K562 (cell line): ENCODE data around the gene UNC50. TPM values are rescaled to one million over a fixed set of nuclear protein-coding genes. Genes with fewer than 3 reads are reported as not detected.
A peak's percentile ranks its signal among the peaks of the same experiment; 100 is the strongest.

ENCODE experiments used
- ARHGAP35 ChIP-seq: fragments of 450-650 bp; IDR thresholded peaks from 2 replicates; pipeline ENCODE4 v1.6.1; 2018; ENCODE audit not compliant: partially characterized antibody
- CBX8 ChIP-seq: fragments of 200-600 bp; sonication (generic); IDR thresholded peaks from 2 replicates; pipeline ENCODE4 v1.6.1; 2012; ENCODE audit warnings: borderline replicate concordance, mixed run types, low read depth, mild to moderate bottlenecking, moderate library complexity, mixed read lengths, low read length, control low read depth, inconsistent platforms; ENCODE audit not compliant: poor library complexity, severe bottlenecking; ENCODE audit errors: extremely low read depth
- ILK ChIP-seq: fragments of 450-650 bp; IDR thresholded peaks from 2 replicates; pipeline ENCODE4 v1.6.1; 2016; ENCODE audit warnings: missing genetic modification characterization, low read depth, mild to moderate bottlenecking, missing compliant biosample characterization, moderate library complexity, borderline replicate concordance
- KAT7 ChIP-seq: sonication (generic); formaldehyde crosslinking; IDR thresholded peaks from 2 replicates; pipeline ENCODE4 v1.8.0; 2022; ENCODE audit warnings: missing genetic modification reagents, mild to moderate bottlenecking, borderline replicate concordance
- PHF8 ChIP-seq: fragments of 200-600 bp; sonication (generic); IDR thresholded peaks from 2 replicates; pipeline ENCODE4 v1.6.1; 2012; ENCODE audit warnings: mixed run types, mild to moderate bottlenecking, inconsistent platforms, low read length, moderate library complexity, borderline replicate concordance
- POLR2H ChIP-seq: IDR thresholded peaks from 2 replicates; pipeline ENCODE4 v1.6.1; 2016; ENCODE audit warnings: missing genetic modification characterization, low read depth, mild to moderate bottlenecking, control low read depth, missing compliant biosample characterization, moderate library complexity
- RBM22 ChIP-seq: fragments of 200-400 bp; formaldehyde crosslinking; IDR thresholded peaks from 2 replicates; pipeline ENCODE4 v1.6.1; 2018; ENCODE audit warnings: low read length, low read depth; ENCODE audit not compliant: poor library complexity, severe bottlenecking
- SIX5 ChIP-seq, 2 experiments: IDR thresholded peaks; 2 replicates each; pipeline ENCODE4 v1.6.1; 2011; ENCODE audit warnings: low read length in 2 of 2, borderline replicate concordance in 1 of 2, low read depth in 1 of 2, mild to moderate bottlenecking in 1 of 2, moderate library complexity in 1 of 2; ENCODE audit not compliant: insufficient read depth in 1 of 2
- SOX6 ChIP-seq: fragments of 450-650 bp; IDR thresholded peaks from 2 replicates; pipeline ENCODE4 v1.6.1; 2014; ENCODE audit warnings: mild to moderate bottlenecking
- TRIM24 ChIP-seq, 2 experiments: fragments of 450-650 bp; IDR thresholded peaks; 2 replicates each; pipeline ENCODE4 v1.6.1; 2016
- ZBTB7A ChIP-seq: IDR thresholded peaks from 2 replicates; pipeline ENCODE4 v1.6.1; 2011; ENCODE audit warnings: low read depth, mild to moderate bottlenecking, low read length, moderate library complexity, borderline replicate concordance; ENCODE audit not compliant: control insufficient read depth
- ZNF146 ChIP-seq: IDR thresholded peaks from one replicate; pipeline ENCODE4 v1.6.1; 2018; ENCODE audit warnings: missing compliant biosample characterization; ENCODE audit not compliant: unreplicated experiment
- ZNF695 ChIP-seq: fragments of 450-650 bp; formaldehyde crosslinking; IDR thresholded peaks from 2 replicates; pipeline ENCODE4 v1.4.0; 2020; ENCODE audit warnings: mild to moderate bottlenecking, moderate library complexity
- ZNF79 ChIP-seq: fragments of 250-450 bp; sonication (Bioruptor Pico); IDR thresholded peaks from 2 replicates; pipeline ENCODE4 v1.4.0; 2020; ENCODE audit warnings: low read depth, mild to moderate bottlenecking, moderate library complexity
- polyA plus RNA-seq, 8 experiments: library from polyadenylated mRNA; depleted of rRNA in 4 of 8; stranded (reverse) in 5 of 8; unstranded in 3 of 8; fragments of >200 nt; fragmentation: Nextera tagmentation in 2 of 8; fragmentation: Illumina TruSeq in 1 of 8; extraction: Ambion mirVana in 2 of 8; extraction: Trizol in 1 of 8; gene quantifications; 2 replicates each; pipeline versions ENCODE4 v1.2.1 to v1.2.3, GENCODE V29; 2011 to 2014; ENCODE audit warnings: inconsistent platforms in 1 of 8, missing spikeins in 1 of 8
- total RNA-seq, 7 experiments: library from RNA; depleted of rRNA in 6 of 7; stranded (reverse); fragments of >200 nt in 6 of 7; fragmentation: Illumina TruSeq in 2 of 7; extraction: Trizol in 2 of 7; gene quantifications; 2 replicates each; pipeline versions ENCODE4 v1.2.1 to v1.2.3, GENCODE V29; 2011 to 2021; ENCODE audit warnings: low replicate concordance in 1 of 7
- TF ChIP-seq, protein P1 (sequence below), 2 experiments: fragments of 150-350 bp in 1 of 2; IDR thresholded peaks; 2 replicates each; pipeline ENCODE4 v1.6.1; 2012 to 2016; ENCODE audit warnings: low read depth in 2 of 2, low read length in 2 of 2, mild to moderate bottlenecking in 1 of 2, moderate library complexity in 1 of 2
- TF ChIP-seq, protein P2 (sequence below): fragments of 450-650 bp; IDR thresholded peaks from 2 replicates; pipeline ENCODE4 v1.6.1; 2018; ENCODE audit warnings: mild to moderate bottlenecking, low read depth; ENCODE audit not compliant: partially characterized antibody
- TF ChIP-seq, protein P3 (sequence below): fragments of 450-650 bp; formaldehyde crosslinking; IDR thresholded peaks from 2 replicates; pipeline ENCODE4 v1.4.0; 2020; ENCODE audit warnings: mild to moderate bottlenecking, moderate library complexity
- TF ChIP-seq, protein P4 (sequence below): sonication (generic); IDR thresholded peaks from 2 replicates; pipeline ENCODE4 v1.6.1; 2016

Gene UNC50
- total and polyA plus RNA-seq, 9 of the 15 experiments (the other 6 are each of a cell fraction or from before 2014, with no cell fraction given), result 30.0 to 52.9 (median 35.9) TPM

DNA sequence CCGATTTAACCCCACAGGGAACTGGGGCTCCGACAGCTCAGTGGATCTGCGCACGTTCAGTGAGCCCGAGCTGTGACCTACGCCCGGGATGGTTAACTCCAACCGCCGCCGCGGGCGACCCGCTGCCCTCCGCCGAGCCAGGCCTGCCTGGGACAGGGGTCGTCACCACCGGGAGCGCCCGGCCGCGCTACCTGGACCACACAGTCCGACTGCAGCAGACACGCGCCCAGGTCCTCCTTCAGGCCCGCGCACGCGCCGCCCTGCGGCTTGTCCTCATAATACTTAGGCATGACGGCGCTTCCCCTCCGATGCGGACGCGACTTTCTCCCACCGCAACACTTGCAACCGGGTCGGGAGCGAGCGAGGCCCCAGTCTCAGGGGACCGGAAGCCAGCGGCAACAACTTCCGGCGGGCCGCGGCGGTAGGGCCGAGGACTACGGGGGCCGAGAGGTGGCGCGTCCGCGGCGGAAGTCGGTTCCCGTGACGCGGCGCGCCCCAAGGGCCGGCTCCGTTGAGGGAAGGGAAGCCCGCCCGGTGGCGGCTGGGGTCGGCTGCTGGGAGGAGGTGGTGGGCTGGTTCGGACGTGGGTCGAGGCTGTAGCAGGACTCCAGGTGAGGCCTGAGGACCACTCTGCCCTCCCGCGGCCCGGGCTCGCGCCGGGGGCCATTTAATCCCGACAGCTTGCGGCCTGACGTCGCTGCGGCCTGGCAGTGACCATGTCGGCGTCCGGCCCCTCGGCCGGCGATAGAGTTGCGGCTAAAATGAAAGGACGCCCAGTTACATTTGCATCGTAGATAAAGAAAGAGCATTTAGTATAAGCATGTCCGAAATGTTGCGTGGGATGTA is at the start of gene UNC50, which contains the start of gene COA5 (continued):
- TF ChIP-seq, protein P1, sequence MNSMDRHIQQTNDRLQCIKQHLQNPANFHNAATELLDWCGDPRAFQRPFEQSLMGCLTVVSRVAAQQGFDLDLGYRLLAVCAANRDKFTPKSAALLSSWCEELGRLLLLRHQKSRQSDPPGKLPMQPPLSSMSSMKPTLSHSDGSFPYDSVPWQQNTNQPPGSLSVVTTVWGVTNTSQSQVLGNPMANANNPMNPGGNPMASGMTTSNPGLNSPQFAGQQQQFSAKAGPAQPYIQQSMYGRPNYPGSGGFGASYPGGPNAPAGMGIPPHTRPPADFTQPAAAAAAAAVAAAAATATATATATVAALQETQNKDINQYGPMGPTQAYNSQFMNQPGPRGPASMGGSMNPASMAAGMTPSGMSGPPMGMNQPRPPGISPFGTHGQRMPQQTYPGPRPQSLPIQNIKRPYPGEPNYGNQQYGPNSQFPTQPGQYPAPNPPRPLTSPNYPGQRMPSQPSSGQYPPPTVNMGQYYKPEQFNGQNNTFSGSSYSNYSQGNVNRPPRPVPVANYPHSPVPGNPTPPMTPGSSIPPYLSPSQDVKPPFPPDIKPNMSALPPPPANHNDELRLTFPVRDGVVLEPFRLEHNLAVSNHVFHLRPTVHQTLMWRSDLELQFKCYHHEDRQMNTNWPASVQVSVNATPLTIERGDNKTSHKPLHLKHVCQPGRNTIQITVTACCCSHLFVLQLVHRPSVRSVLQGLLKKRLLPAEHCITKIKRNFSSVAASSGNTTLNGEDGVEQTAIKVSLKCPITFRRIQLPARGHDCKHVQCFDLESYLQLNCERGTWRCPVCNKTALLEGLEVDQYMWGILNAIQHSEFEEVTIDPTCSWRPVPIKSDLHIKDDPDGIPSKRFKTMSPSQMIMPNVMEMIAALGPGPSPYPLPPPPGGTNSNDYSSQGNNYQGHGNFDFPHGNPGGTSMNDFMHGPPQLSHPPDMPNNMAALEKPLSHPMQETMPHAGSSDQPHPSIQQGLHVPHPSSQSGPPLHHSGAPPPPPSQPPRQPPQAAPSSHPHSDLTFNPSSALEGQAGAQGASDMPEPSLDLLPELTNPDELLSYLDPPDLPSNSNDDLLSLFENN (IDR thresholded peaks at IDR 0.05; ENCODE audit: low read depth in 2 of 2, low read length in 2 of 2), result peak in 1 of 2 experiments; percentile 56; a peak in 1 of 4 replicates
- TF ChIP-seq POLR2H, result peak; percentile 73
- TF ChIP-seq SIX5 (IDR thresholded peaks at IDR 0.05; ENCODE audit: borderline replicate concordance in 1 of 2, insufficient read depth in 1 of 2, low read depth in 1 of 2, low read length in 2 of 2), result peak in 1 of 2 experiments; percentile 26; a peak in 1 of 4 replicates
- TF ChIP-seq ZNF79 (CRISPR knock-in tag), result no peak
- TF ChIP-seq TRIM24 (IDR thresholded peaks at IDR 0.05), result peak in 1 of 2 experiments; percentile 86; a peak in 2 of 4 replicates
- TF ChIP-seq, protein P2, sequence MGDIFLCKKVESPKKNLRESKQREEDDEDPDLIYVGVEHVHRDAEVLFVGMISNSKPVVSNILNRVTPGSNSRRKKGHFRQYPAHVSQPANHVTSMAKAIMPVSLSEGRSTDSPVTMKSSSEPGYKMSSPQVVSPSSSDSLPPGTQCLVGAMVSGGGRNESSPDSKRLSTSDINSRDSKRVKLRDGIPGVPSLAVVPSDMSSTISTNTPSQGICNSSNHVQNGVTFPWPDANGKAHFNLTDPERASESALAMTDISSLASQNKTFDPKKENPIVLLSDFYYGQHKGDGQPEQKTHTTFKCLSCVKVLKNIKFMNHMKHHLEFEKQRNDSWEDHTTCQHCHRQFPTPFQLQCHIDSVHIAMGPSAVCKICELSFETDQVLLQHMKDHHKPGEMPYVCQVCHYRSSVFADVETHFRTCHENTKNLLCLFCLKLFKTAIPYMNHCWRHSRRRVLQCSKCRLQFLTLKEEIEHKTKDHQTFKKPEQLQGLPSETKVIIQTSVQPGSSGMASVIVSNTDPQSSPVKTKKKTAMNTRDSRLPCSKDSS, result no peak
- TF ChIP-seq ARHGAP35, result no peak
- no peak for TF ChIP-seq RBM22
- no peak for TF ChIP-seq ZNF695 (CRISPR knock-in tag)
- TF ChIP-seq CBX8, result no peak
- peak; percentile 99 for TF ChIP-seq PHF8
- TF ChIP-seq, protein P3, sequence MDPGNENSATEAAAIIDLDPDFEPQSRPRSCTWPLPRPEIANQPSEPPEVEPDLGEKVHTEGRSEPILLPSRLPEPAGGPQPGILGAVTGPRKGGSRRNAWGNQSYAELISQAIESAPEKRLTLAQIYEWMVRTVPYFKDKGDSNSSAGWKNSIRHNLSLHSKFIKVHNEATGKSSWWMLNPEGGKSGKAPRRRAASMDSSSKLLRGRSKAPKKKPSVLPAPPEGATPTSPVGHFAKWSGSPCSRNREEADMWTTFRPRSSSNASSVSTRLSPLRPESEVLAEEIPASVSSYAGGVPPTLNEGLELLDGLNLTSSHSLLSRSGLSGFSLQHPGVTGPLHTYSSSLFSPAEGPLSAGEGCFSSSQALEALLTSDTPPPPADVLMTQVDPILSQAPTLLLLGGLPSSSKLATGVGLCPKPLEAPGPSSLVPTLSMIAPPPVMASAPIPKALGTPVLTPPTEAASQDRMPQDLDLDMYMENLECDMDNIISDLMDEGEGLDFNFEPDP, result no peak
- TF ChIP-seq KAT7 (CRISPR knock-in tag), result peak; percentile 80
- TF ChIP-seq ZBTB7A, result no peak; the same call in 1 of the 2 replicates
- peak; percentile 39; the same call in 1 of the 2 replicates for TF ChIP-seq SOX6
- TF ChIP-seq, protein P4, sequence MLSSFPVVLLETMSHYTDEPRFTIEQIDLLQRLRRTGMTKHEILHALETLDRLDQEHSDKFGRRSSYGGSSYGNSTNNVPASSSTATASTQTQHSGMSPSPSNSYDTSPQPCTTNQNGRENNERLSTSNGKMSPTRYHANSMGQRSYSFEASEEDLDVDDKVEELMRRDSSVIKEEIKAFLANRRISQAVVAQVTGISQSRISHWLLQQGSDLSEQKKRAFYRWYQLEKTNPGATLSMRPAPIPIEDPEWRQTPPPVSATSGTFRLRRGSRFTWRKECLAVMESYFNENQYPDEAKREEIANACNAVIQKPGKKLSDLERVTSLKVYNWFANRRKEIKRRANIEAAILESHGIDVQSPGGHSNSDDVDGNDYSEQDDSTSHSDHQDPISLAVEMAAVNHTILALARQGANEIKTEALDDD, result no peak
- TF ChIP-seq ILK, result no peak
- TF ChIP-seq ZNF146, result no peak
